NT2/D1 (cell line): ENCODE measurements around the gene MGLL.

Experiments
- DNase-seq: peaks from one replicate; pipeline ENCODE4 v3.0.0-alpha.2; 2011; ENCODE audit warnings: low read depth, low spot score
- H3K27me3 ChIP-seq: 2 replicates; pipeline ENCODE4 v1.6.0; 2011; ENCODE audit warnings: mild to moderate bottlenecking; ENCODE audit not compliant: insufficient read length, insufficient read depth
- H3K36me3 ChIP-seq: 2 replicates; pipeline ENCODE4 v1.6.1; 2011; ENCODE audit warnings: mild to moderate bottlenecking, low read length, mixed read lengths; ENCODE audit not compliant: insufficient read depth, insufficient read length
- H3K4me1 ChIP-seq: 2 replicates; pipeline ENCODE4 v1.5.1; 2011; ENCODE audit not compliant: insufficient read depth, insufficient read length
- H3K4me3 ChIP-seq: 2 replicates; pipeline ENCODE4 v1.5.1; 2011; ENCODE audit warnings: low read depth; ENCODE audit not compliant: insufficient read length
- H3K9ac ChIP-seq: 2 replicates; pipeline ENCODE4 v1.6.0; 2011; ENCODE audit warnings: low read depth; ENCODE audit not compliant: insufficient read length
- H3K9me3 ChIP-seq: 2 replicates; pipeline ENCODE4 v1.5.1; 2011; ENCODE audit warnings: mild to moderate bottlenecking, low read length; ENCODE audit not compliant: insufficient read depth
- SUZ12 ChIP-seq: IDR thresholded peaks from 2 replicates; pipeline ENCODE4 v1.6.1; 2011; ENCODE audit not compliant: insufficient read length, insufficient read depth; ENCODE audit errors: extremely low read depth
- YY1 ChIP-seq: IDR thresholded peaks from 2 replicates; pipeline ENCODE4 v1.6.1; 2011; ENCODE audit not compliant: insufficient read length, insufficient read depth
- ZNF274 ChIP-seq: IDR thresholded peaks from 2 replicates; pipeline ENCODE4 v1.6.1; 2011; ENCODE audit warnings: mild to moderate bottlenecking, low read depth, low read length

Gene MGLL

GRCh38 chr3:127822041-127822681 is at the start of gene MGLL:
MGLL (minus strand) TSS chr3:127822515; CDS start chr3:127822318, 197 bp downstream.
- peak within 1 kb of the TSS; percentile 78 for H3K9ac ChIP-seq
- peaks cover 44% of the 10 kb centered on the region for H3K27me3 ChIP-seq
- peaks cover 7% of the 10 kb centered on the region for H3K4me1 ChIP-seq
- TF ChIP-seq SUZ12, result no peak
- H3K4me3 ChIP-seq, result peak within 1 kb of the TSS; percentile 73
- H3K9me3 ChIP-seq, result no peaks in the 10 kb centered on the region
- no peaks in the 10 kb centered on the region for H3K36me3 ChIP-seq
- DNase-seq, result no peak

DNA sequence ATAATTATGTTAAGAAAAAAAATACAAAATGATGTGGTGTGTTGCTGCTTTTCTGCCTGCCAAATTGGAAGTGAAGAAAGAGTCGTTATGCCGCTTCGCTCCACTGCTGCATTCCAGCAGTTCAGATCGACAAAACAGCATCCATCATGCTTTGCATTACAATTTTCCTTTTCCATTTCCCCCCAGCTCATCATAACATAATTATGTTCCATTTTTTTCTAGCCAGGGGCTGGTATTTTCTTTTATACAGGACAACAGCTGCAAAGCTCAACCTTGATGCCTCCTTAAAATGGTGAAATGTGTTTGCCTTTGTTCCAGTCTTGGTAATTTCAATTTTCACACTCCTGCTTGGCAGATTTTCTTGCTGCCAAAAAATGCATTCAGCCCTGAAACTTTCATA is 47.8 kb upstream of the MGLL start:
- H3K9ac ChIP-seq, result no peak overlapping the region
- DNase-seq, result no peak
- H3K4me3 ChIP-seq, result no peak overlapping the region
- TF ChIP-seq SUZ12, result no peak
- no peak for TF ChIP-seq ZNF274
- no peak for TF ChIP-seq YY1
- no peaks in the 10 kb centered on the region for H3K27me3 ChIP-seq
- no peaks in the 10 kb centered on the region for H3K36me3 ChIP-seq
- no peaks in the 10 kb centered on the region for H3K9me3 ChIP-seq
- H3K4me1 ChIP-seq, result no peaks in the 10 kb centered on the region

GRCh38 chr3:127867986-127868385 is 45.7 kb upstream of the MGLL start:
- DNase-seq, result no peak
- Histone ChIP-seq H3K36me3 (no peaks in the 10 kb centered on the region), H3K4me3 (no peak overlapping the region), H3K4me1 (no peaks in the 10 kb centered on the region), H3K9ac (no peak overlapping the region), H3K9me3 (no peaks in the 10 kb centered on the region), H3K27me3 (no peaks in the 10 kb centered on the region)
- TF ChIP-seq SUZ12 (no peak), YY1 (no peak), ZNF274 (no peak)

- H3K9ac ChIP-seq, result no peak overlapping the region
- no peak for TF ChIP-seq YY1
- no peak for TF ChIP-seq SUZ12
- TF ChIP-seq ZNF274, result no peak
- H3K9me3 ChIP-seq, result no peaks in the 10 kb centered on the region
- no peaks in the 10 kb centered on the region for H3K27me3 ChIP-seq
- no peak overlapping the region for H3K4me3 ChIP-seq
- no peaks in the 10 kb centered on the region for H3K36me3 ChIP-seq
- no peaks in the 10 kb centered on the region for H3K4me1 ChIP-seq
- DNase-seq, result no peak
Measured at GRCh38 chr3:127867412-127867811, 45.1 kb upstream of the MGLL start.

DNA sequence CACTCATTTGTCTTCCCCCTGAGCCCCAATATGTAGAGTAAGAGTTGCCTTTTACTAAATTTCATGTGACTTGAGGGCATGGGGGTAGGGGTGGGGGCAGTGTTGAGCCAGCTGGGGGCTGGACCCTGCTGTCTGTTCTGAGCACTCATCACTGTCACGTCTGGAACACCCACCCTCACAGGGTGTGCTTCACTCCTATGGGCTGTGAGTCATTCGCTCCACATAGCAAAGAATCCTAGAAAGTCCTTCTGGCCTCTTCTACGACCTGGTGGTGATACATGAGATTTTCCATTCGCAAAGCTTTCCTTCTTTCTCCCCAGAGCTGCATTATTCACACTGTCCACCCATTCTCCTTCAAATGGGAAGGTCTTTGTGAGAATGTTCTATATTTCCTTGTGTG is 43.6 kb upstream of the MGLL start:
- Histone ChIP-seq H3K4me1 (no peaks in the 10 kb centered on the region), H3K4me3 (no peak overlapping the region), H3K9me3 (no peaks in the 10 kb centered on the region), H3K27me3 (no peaks in the 10 kb centered on the region), H3K36me3 (no peaks in the 10 kb centered on the region), H3K9ac (no peak overlapping the region)
- no peak for DNase-seq
- TF ChIP-seq SUZ12, result no peak
- no peak for TF ChIP-seq YY1
- TF ChIP-seq ZNF274, result no peak

- H3K9me3 ChIP-seq, result no peaks in the 10 kb centered on the region
- H3K4me3 ChIP-seq, result no peak overlapping the region
- no peaks in the 10 kb centered on the region for H3K36me3 ChIP-seq
- DNase-seq, result no peak
- peaks cover 5% of the 10 kb centered on the region for H3K4me1 ChIP-seq
- no peak overlapping the region for H3K9ac ChIP-seq
- peaks cover 2% of the 10 kb centered on the region for H3K27me3 ChIP-seq
- TF ChIP-seq SUZ12 (no peak), YY1 (no peak), ZNF274 (no peak)
Measured at GRCh38 chr3:127860211-127860696, 37.9 kb upstream of the MGLL start.

- H3K4me1 ChIP-seq, result peaks cover 5% of the 10 kb centered on the region
- H3K36me3 ChIP-seq, result no peaks in the 10 kb centered on the region
- TF ChIP-seq YY1, result no peak
- no peak for TF ChIP-seq SUZ12
- TF ChIP-seq ZNF274, result no peak
- peaks cover 2% of the 10 kb centered on the region for H3K27me3 ChIP-seq
- H3K9ac ChIP-seq, result no peak overlapping the region
- H3K4me3 ChIP-seq, result no peak overlapping the region
- no peaks in the 10 kb centered on the region for H3K9me3 ChIP-seq
- no peak for DNase-seq
Measured at GRCh38 chr3:127859730-127860129, 37.4 kb upstream of the MGLL start.

DNA sequence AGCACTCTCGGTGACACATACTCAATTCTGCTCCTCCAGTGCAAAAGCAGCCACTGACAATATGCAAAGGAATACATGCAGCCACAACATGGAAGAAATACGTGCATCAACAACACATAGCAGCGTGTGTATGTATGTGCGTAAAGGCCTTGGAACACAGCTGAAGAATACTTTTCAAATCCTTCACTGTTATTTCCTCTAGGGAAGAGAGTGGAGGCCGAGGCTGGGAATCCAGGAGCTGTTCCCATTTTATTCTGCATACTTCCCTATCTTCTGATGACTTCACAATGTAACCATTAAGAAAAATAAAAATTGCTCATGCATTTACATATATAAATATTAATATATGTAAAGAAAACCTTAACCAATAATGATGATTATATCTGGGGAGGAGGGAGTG is 36.6 kb upstream of the MGLL start:
- Histone ChIP-seq H3K4me1 (peaks cover 5% of the 10 kb centered on the region), H3K27me3 (peaks cover 2% of the 10 kb centered on the region), H3K36me3 (no peaks in the 10 kb centered on the region), H3K9me3 (no peaks in the 10 kb centered on the region), H3K9ac (no peak overlapping the region), H3K4me3 (no peak overlapping the region)
- no peak for TF ChIP-seq SUZ12
- no peak for DNase-seq
